NCI-H524 (cell line): ENCODE data around the gene PLA2G4E.

Experiments
- DNase-seq, 2 experiments: peaks; one replicate each; lab custom pipeline; 2025; lab: John Stamatoyannopoulos, UW

The PLA2G4E gene

GRCh38 chr15:41955807-41956525 lies 64.9 kb downstream of the PLA2G4E start:
- peak in 1 of 2 experiments; percentile 52 for DNase-seq

- DNase-seq = no peak
Measured at GRCh38 chr15:41955100-41955499, 65.7 kb downstream of the PLA2G4E start.

DNA sequence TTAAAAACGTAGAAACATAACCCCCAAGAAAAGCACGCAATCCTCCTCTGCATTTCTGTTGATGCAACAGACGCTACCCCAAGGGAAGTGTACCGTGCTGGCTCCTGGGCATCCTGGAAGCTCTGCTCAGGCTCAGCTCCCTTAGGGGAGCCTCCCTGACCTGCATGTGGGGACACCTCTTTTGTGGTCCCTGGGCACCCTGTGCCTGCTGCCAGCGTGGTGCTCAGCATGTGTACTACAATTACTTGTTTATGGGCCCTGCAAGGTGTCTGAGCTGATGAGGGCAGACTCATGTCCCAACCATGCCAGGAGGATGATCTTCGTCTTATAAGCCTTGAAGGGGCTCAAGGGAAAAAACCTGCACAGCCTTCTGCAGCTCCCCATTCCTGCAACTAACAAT lies 66.8 kb downstream of the PLA2G4E start:
- no peak for DNase-seq

DNA sequence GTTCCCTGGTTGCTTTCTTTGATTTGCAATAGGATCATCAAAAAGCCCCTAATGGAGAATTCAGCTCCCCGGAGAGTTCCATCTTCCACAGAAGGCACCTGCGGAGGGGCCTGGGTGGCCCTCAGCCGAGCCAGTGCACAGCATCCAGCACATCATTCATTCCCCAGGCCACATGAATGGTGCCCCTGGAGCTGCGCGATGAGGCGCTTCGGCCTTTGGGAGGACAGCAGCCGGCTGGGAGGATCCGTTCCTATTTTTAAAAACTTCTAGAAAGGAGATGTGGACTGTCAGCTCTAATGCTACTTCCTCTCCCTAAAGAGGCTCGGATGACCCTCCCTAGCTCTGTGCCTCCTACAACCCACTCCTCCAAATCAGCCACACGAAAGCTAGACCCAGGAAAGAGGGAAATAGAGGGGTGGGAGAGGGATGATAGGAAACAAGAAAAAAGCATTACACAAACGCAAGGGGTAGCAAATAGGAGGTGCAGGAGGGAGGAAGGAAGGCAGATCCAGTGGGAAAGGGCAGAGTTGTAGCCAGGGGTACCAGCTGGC lies 68.8 kb downstream of the PLA2G4E start:
- DNase-seq = no peak

DNA sequence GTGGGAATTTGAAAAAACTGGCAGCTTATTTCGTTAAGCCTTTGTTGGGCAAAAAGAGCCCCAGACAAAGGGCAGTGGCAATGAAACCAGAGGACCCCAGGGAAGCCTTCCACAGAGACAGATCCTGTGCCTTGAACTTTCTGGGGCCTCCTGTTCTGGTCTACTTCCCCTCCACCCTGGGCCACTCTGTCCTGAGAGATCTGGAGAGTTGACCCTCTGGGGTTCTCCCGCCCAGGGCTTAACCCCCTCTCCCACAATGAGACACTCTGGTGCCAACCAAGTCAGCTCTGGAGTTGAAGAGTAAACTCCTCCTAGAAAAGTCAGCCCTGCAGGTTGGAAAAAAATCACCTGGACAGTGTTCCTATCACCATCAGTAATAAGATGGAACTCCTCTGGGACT lies 69.3 kb downstream of the PLA2G4E start:
- DNase-seq = no peak

- DNase-seq = no peak
Measured at GRCh38 chr15:41950489-41950888, 70.4 kb downstream of the PLA2G4E start.

GRCh38 chr15:41950127-41950483 lies 70.7 kb downstream of the PLA2G4E start:
- DNase-seq = no peak

DNA sequence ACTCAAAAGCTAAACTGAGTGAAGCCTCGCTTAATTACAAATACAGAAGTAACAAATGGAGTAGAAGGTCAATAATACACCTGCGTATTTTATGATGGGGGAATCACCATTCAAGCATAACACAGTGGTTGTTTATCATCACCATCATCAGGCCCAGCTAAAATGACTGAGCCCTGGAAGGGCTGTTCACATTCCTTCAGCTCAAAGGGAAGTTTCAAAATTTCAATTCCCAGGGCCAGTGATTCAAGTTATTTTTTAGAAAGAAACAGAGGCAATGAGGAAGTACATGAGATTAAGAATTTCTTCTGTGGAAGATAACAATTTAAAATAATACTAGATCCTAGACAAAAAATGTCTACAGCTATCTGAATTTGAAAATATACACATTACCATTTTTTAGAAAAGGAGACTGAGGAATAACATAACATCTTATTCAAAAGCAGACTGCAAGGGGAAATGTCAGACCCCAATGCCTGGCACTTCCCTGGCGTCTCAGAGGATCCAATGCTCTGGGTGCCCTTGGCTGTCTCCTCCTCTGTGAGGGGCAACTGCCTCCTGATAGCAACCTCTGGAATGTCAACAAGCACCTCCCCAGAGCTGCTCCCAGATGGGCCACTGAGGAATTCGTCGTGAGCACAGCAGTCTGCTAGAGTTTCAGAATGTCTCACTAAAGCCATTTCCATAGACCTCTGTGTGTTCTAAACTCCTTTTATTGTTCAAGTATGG lies 71.3 kb downstream of the PLA2G4E start:
- no peak for DNase-seq

DNA sequence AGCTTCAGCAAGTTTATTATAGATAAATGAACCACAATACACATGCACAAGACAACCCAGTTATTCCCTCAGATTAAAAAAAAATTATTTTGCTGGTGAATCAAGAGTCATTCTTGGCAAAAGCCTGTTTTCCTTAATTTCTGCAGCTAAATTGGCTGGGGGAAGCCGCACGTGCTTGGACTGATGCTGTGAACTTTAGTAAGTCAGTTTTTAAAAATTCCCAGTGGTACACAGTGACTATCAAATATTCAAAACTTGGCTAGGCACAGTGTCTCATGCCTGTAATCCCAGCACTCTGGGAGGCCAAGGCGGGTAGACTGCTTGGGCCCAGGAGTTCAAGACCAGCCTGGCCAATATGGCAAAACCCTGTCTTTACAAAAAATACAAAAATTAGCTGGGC lies 72.4 kb downstream of the PLA2G4E start:
- no peak for DNase-seq

DNA sequence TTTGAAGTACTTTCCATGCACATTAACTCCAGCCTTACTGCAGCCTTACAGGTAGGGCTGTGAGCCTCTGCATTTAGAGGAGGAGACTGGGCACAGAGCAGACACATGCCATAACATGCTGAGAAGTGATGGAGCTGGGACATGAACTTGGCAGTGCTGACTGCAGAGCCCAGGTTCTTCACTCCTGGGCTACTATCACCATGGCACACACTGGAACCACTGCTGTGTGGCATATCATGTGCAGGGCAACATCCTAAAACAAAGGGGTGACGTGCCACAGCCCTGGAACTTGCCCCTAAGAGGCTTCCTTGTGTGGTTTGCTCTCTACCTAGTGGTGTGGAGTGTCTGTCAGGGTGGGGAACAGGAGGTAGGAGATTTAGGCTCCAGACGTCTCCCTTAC lies 73.9 kb downstream of the PLA2G4E start:
- no peak for DNase-seq

DNA sequence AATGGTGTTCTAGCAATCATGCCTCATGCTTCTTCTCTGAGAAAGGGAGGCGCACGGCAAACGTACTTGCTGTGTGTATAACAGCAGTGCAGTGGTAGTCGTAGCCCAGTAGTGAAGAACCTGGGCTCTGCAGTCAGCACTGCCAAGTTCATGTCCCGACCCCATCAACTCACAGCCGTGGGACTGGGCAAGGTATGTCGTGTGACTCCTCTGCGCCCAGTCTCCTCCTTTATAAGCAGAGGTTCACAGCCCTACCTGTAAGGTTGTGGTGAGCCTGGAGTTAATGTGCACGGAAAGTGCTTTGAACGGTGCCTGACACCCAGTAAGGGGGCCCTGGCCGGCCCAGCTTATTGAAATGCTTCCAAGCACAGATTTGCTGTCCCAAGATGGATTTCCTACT lies 75.1 kb downstream of the PLA2G4E start:
- no peak for DNase-seq

DNA sequence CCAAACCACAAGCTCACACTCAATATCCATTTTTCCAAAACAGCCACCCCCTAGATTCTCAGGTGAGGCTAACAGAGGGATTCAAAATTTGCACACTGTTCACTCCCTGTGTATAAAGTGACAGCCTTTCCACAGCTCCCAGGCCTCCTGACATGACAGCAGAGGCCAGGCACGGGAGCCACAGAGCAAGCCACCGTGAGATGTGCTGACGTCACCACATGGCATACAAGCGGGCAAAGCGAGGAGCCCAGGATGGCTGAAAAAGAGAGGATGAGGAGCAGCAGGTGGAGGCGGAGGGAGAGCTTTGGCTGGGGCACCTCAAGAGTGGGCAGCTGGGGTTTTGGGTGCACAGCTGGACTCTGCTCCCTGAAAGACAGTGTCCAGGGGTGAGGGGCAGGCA lies 75.6 kb downstream of the PLA2G4E start:
- DNase-seq = no peak

GRCh38 chr15:41944313-41944940 lies 76.4 kb downstream of the PLA2G4E start:
- DNase-seq = no peak

DNA sequence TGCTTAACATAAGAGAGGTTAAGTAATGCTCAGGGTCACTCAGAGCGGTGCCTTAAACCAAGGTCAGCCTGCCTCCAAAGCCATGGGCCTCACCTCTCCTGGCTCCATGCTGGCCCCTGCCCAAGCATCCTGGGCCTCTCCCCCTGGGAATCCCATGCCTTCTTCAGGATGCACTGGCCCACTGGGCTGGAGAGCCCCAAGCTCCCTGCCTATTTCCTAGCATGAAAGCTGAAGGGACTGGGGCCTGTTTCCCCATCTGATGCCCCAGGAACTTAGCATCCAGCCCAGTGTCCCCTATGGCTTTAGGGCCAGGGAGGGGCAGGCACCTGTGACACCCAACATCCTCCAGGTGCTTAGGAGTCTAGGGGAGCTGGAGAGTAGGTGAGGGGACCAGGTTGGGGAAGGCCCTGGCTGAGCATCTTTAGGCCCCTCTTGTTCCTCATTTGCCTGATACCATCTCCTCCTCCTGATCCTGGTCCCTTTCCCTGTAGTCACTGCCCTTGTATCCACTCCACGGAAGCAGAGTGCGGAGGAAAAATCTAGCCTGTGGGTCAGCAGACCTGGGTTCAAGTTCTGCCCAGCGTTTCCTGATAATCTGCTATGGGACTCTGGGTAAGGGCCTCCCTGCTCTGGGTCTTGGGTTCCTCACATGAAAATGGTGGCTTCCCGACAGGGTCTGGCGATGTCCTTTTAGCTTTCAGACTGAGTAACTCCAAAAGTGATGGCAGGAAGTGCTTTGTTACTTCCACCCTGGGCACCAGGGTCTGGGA lies 77.1 kb downstream of the PLA2G4E start:
- DNase-seq = no peak

GRCh38 chr15:41942886-41943285 lies 78.0 kb downstream of the PLA2G4E start:
- no peak for DNase-seq

GRCh38 chr15:41941644-41942415 lies 79.0 kb downstream of the PLA2G4E start:
- peak in 1 of 2 experiments; percentile 28 for DNase-seq

GRCh38 chr15:41940441-41940857 lies 80.4 kb downstream of the PLA2G4E start:
- no peak for DNase-seq

GRCh38 chr15:41939986-41940385 lies 80.9 kb downstream of the PLA2G4E start:
- no peak for DNase-seq

DNA sequence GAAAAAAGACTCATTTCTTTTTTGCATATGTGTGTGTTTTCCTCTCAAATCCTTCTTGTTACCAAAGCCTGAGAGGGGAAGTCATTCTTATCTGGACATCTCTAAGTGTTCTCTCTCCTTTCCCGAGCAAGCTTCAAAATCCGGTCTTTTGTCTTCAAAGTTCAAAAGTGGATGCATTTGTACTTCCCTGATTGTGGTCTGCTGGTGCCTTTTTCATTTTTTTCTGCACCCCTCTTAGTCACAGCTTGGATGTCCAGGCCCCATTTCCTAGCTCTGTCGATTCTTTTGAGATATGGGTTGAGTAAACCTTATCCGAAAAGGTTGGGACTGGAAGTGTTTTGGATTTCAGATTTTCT lies 83.3 kb downstream of the PLA2G4E start:
- no peak for DNase-seq

- DNase-seq = no peak
Measured at GRCh38 chr15:41936649-41937567, 83.9 kb downstream of the PLA2G4E start.
